CD1c-positive myeloid dendritic cell (primary cell): ENCODE results near the gene PELI2.
A peak's percentile ranks its signal among the peaks of the same experiment; 100 is the strongest.

Experiments used
- DNase-seq: peaks from one replicate; pipeline ENCODE4 v3.0.0-alpha.2; 2016; ENCODE audit errors: extremely low spot score

The PELI2 gene

GRCh38 chr14:56299306-56299984 lies 181.2 kb downstream of the PELI2 start:
- DNase-seq, result no peak

- no peak for DNase-seq
These were observed 182.3 kb downstream of the PELI2 start for GRCh38 chr14:56300495-56300894.

- no peak for DNase-seq
These were observed 186.2 kb downstream of the PELI2 start for GRCh38 chr14:56304456-56304855.

GRCh38 chr14:56309198-56309597 lies 191.0 kb downstream of the PELI2 start:
- no peak for DNase-seq

GRCh38 chr14:56310643-56311042 lies 192.4 kb downstream of the PELI2 start:
- no peak for DNase-seq

GRCh38 chr14:56313789-56314188 lies 195.6 kb downstream of the PELI2 start:
- no peak for DNase-seq

- DNase-seq, result no peak
These were observed 200.3 kb downstream of the PELI2 start for GRCh38 chr14:56318393-56319115.

- DNase-seq, result no peak
These were observed 203.7 kb downstream of the PELI2 start for GRCh38 chr14:56321861-56322260.

GRCh38 chr14:56322531-56322930 lies 204.3 kb downstream of the PELI2 start:
- DNase-seq, result no peak

GRCh38 chr14:56324454-56324853 lies 206.2 kb downstream of the PELI2 start:
- no peak for DNase-seq

- no peak for DNase-seq
These were observed 206.9 kb downstream of the PELI2 start for GRCh38 chr14:56324856-56325699.

GRCh38 chr14:56328021-56328420 lies 209.8 kb downstream of the PELI2 start:
- DNase-seq, result no peak

- no peak for DNase-seq
These were observed 213.5 kb downstream of the PELI2 start for GRCh38 chr14:56331592-56332216.

- peak; percentile 41 for DNase-seq
These were observed 215.4 kb downstream of the PELI2 start for GRCh38 chr14:56333359-56334292.

GRCh38 chr14:56334458-56334857 lies 216.2 kb downstream of the PELI2 start:
- DNase-seq, result no peak

GRCh38 chr14:56338674-56339073 lies 220.5 kb downstream of the PELI2 start:
- DNase-seq, result no peak

- DNase-seq, result peak; percentile 82
These were observed 221.9 kb downstream of the PELI2 start for GRCh38 chr14:56339855-56340701.

- no peak for DNase-seq
These were observed 222.7 kb downstream of the PELI2 start for GRCh38 chr14:56340932-56341331.

GRCh38 chr14:56341766-56342493 lies 223.7 kb downstream of the PELI2 start:
- no peak for DNase-seq
